GM21515 (cell line): Measurements from ENCODE around the gene NCAPH2.
"Not testable (repeated sequence)": the region's sequence is repeated elsewhere in the genome, so short reads cannot be mapped to it uniquely, and the experiment has no call there.

Experiments
- ATAC-seq: cut with Tn5 transposase; IDR thresholded peaks from one replicate; pipeline ENCODE4 v1.9.1; 2021; ENCODE audit not compliant: unreplicated experiment

NCAPH2 gene

DNA sequence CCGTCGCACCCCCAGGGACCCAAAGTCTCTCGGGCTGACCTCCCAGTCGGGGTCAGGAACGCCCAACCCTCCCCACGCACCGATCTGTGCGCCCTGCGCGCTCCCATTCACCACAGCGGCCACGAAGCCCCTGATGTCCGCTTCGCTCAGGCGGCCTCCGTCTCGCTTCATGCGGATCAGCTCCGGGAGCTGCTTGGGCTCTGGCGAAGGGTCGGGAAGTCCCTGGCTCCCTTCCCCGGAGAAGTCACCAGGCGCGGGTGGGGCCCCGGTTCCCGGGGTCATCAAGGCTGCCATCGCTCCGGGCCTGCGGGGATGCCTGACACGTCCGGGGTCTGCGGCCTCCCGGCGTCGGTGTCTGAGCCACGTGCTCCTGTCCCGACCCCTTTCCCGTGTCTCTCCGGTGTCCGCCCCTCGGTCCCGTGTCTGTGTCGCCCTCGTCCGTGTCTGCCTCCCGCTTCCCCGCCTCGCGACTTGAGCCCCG lies 21.4 kb downstream of the NCAPH2 start:
- no peak for ATAC-seq

DNA sequence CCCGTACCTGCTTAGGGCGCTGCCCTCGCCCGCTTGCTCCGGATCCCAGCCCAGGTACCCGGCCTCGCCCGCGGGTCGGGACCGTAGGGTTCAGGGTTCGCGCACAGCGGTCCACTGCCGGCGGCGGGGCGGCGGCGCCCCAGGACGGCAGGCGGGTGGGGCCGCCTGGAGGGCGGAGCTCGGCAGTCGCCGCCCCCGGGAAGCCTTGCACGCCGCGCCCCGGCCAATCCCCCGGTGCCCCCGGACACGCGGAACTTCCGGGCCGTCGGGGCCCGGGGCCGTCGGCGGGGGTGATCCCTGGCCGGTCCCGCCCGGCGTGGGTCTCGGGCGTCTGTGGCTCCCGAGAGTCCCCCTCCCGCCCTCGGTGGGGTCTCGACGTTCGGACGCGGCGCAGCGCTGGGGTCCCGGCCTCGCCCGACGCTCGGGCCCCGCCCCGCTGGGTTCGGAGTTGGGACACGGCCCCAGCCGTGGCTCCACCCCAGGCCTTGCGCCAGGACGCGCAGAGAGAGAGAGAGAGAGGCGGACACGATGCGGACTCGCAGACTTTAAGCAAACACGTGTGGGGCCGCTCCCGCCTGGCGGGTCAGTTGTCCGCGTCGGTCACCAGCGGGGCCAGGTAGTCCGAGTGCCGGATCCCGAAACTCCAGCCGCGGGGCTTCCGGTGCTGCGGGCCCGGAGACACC lies 22.0 kb downstream of the NCAPH2 start, which contains the start of gene TYMP:
TYMP (minus strand) TSS at position 116 of the 683 bp plus-strand sequence. CDS start 303 bp downstream, outside the sequence.
- ATAC-seq, result peak; percentile 20

DNA sequence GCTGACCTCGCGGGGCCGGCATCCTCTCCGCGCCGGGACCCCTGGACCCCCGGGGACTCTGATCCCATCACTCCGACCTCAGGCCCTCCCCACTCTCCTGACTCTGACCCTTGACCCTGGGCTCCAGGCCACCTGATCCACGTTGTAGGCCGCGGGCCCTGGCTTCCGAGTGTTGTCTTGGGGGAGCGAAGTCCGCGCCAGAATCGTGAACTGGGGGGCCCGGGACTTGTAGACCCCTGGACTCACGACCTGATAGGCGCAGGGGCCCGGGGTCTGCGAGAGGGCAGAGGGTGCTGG lies 22.5 kb downstream of the NCAPH2 start:
- no peak for ATAC-seq

DNA sequence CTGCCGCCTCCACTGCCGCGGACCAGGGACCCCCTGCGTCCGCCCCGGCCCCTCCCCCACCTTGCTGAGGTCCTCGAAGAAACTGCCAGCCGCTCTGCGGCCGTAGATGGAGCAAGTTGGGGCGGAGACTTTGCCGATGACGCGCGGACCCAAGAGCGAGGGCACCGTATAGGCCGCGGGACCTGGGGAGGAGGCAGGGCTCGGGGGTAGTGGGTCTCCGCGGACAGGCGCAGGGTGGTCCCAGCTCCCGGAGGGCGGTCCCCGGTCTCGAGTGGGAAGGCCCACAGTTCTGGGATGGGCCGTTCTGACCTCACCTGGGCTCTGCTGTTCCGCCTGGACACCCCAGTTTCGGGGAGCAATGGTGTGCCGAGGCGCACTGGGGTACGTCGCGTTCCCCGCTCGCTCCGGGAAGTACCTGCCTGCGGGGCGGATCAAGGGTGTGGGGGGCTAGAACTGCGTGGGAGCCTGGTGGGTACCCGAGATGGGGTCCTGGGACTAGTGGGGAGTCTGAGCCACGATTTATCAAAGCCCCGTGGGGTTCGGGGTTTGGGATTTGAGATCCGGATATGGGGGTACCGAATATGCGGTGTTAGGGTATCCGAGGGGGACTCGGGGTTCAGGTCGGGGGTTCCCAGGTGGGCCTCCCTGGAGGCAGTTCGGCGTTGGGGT lies 23.0 kb downstream of the NCAPH2 start:
- no peak for ATAC-seq

DNA sequence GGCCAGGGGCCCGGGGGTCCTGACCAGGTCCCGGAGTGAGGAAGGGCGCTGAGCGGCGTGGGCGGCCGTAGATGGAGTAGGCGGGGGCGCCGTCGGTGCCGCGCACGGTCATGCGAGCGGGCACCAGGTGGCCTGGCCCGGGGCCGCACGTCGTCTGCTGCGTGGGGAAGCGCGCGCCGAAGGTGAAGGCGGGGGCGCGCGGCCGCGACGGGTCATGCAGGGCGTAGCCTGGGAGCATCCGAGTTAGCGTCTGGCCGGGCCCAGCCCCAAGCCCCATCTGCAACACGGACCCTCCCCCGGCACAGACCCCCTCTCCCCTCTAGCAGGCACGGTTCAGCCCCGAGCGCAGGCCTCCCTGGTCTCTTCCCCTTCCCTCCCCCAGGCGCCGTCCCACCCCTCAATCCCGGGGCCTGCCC lies 23.5 kb downstream of the NCAPH2 start:
- ATAC-seq, result no peak

DNA sequence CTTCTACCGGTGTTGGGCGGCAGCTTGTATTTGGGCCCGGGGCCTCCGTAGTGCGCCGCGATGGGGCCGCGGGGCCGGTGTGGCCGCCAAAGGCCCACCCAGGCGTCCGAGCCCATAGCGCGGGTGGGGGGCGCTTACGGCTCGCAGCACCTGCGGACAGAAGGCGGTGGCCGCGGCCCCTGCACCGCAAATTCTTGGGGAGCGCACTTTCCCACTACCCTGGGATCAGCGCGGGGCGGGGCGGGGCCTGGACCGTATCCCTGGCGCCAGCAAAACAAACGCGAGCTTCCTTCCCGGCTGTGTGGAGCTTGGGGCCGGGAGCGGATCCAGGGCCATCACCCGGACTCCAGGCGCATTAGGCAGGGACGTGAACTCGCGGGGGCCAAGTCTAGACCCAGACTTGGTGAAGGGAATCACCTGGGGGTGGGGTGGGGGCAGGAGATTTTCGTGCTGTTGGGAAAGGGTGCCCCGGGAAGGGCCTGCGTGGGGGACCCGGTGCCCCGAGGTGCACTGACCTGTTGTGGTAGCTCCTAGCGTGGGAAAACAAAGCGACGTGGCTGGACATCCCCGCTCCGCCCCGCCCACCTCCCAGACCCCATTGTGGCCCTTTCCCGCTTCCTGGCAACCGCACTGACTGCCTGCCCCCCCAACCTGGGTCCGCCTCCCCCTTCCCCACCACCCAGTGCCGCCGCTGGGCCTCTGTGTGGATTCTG lies 24.1 kb downstream of the NCAPH2 start:
- no peak for ATAC-seq

DNA sequence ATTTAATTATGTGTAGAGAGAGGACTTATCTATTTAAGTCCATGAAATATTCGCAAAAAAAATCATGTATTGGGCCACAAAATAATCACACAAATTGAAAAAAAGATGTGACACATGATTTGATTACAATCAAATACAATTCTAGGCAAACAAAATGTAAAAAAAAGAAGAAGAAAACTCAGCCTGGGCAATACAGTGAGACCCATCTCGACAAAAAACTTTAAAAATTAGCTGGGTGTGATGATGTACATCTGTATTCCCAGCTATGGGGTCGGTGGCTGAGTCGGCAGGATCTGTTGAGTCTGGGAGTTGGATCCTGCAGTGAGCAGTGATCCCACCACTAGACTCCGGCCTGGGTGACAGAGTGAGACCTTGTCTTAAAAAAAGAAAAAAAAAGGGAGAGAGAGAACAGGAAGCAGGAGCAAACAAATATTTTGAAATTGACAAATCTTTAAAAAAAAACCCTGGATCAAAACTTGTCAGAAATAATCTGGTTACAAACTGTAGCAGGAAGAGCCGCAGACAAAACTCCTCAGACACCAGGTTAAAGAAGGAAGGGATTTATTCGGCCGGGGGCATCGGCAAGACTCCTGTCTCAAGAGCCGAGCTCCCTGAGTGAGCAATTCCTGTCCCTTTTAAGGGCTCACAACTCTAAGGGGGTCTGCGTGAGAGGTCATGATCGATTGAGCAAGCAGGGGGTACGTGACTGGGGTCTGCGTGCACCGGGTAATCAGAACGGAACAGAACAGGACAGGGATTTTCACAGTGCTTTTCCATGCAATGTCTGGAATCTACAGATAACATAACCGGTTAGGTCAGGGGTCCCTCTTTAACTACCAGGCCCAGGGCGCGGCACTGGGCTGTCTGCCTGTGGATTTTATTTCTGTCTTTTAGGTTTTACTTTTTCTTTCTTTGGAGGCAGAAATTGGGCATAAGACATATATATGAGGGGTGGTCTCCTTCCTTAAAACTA lies 25.1 kb downstream of the NCAPH2 start:
- no peak for ATAC-seq

DNA sequence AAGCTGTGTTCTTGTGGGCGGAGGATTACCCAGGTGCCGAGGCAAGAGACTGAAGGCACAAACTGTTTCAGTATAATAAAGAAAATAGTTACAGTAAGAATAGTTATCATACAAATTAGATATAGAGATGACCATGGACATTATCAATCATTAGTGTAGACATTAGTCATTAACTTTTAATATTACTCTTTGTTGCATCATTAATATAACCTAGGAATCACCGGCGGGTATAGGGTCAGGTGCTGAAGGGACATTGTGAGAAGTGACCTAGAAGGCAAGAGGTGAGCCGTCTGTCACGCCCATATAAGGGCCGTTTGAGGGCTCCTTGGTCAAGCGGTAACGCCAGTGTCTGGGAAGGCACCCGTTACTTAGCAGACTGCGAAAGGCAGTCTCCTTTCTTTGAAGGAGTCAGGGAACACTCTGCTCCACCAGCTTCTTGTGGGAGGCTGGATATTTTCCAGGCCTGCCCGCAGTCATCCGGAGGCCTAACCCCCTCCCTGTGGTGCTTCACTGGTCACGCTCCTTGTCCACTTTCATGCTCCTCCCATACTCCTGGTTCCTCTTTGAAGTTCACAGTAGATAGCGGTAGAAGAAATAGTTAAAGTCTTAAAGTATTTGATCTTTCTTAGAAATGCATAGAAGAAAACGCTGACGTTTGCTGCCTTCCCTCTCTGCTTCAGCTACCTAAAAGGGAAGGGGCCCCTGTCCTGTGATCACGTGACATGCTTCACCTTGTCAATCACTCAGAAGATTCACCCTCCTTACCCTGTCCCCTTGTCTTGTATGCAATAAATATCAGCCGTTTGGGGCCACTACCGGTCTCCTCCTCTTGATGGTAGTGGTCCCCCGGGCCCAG lies 26.1 kb downstream of the NCAPH2 start:
- not testable (repeated sequence) for ATAC-seq

DNA sequence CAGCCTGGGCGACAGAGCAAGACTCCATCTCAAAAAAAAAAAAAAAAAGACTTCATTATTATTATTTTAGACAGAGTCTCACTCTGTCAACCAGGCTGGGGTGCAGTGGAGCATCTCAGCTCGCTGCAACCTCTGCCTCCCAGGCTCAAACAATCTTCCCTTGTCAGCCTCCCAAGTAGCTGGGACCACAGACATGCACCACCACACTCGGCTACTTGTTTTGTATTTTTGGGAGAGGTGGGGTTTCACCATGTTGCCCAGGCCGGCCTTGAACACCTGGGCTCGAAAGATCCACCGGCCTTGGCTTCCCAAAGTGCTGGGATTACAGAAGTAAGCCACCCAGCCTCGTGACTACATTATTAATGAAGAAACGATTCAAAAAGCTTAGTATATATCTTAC lies 27.1 kb downstream of the NCAPH2 start:
- ATAC-seq, result no peak

DNA sequence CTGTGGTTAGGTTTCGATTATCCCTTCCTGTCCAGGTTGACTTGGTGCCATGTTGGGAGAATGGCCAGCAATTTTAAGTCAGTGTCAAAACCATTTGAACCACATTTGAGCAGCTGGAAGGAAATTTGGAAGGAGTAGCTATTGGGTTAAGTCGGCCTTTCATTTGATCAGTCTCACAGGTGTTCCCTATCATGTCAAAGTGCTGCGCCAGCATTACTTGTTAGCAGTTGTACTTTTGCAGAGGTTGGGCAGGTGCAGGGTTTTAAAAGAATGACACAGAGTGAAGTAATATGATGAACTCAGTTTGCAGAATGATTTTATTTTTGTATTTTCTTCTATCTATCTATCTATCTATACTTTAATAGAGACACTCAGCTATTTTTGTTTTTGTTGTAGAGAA lies 28.2 kb downstream of the NCAPH2 start:
- ATAC-seq, result no peak

DNA sequence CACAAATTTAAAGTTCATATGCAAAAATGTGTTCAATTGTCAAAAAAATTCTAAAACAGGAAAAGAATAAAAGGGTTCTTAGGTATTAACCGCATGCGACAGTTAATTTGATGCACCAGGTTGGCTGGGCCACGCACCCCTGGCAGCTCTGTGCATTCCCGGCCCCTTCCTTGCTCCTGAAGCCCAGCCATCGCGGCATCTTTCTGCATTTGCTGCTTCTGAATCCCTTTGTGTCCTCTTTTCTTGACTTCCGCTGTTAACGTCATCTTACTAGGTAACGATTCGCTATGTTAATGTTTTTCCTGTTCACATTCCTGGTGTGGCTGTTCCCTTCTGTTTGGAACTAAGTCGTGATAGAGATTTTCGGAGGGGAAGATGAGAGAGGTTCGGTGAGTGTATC lies 29.7 kb downstream of the NCAPH2 start:
- ATAC-seq, result no peak

DNA sequence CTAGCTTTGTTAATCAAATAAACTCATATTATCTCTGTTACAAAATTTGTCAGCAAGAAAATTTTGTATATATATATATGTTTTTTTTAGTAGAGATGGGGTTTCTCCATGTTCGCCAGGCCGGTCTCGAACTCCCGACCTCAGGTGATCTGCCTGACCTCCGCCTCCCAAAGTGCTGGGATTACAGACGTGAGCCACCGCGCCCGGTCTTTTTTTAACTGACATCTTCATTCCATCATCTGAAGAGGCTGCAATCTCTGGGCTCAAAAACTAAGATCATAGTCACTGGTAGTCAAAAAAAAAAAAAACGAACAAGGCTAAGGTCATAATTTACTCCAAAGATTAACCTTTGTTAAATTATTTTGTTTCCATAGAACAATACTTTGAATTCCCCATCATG lies 32.4 kb downstream of the NCAPH2 start:
- no peak for ATAC-seq

DNA sequence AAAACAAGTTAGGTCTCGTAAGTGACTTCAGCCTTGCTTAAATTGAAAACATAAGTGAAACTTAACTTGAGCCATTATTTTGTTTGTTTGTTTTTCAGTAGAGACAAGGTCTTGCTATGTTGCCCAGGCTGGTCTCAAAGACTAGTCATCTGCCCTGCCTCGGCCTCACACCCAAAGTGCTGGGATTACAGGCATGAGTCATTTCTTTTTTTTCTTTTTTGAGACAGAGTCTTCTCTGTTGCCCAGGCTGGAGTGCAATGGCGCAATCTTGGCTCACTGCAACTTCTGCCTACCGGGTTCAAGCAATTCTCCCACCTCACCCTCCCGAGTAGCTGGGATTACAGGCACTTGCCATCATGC lies 33.6 kb downstream of the NCAPH2 start:
- ATAC-seq, result not testable (repeated sequence)

DNA sequence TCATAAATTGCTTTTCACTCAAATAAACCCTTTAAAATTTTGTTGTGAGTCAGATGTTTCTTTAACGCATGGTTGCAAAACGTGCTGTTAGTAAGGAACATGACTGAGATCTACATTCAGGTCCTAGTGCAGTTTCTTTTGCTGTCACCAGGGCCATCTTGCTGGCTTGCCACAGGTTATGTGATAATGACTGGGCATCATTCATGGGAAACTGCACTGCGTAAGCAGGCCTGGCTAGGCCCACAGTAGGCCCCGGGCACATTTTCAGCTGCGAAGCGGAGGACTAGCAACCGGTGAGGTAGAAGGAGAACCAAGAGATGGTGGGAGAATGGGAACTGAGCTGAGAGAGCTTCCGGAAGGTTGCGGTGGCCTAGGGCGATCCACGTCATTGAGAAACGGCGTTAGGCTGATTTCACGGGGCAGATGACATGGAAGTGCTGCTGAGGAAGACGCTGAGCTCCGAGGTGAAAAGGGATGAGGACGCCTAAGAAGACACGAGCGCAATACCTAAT lies 34.4 kb downstream of the NCAPH2 start:
- no peak for ATAC-seq

DNA sequence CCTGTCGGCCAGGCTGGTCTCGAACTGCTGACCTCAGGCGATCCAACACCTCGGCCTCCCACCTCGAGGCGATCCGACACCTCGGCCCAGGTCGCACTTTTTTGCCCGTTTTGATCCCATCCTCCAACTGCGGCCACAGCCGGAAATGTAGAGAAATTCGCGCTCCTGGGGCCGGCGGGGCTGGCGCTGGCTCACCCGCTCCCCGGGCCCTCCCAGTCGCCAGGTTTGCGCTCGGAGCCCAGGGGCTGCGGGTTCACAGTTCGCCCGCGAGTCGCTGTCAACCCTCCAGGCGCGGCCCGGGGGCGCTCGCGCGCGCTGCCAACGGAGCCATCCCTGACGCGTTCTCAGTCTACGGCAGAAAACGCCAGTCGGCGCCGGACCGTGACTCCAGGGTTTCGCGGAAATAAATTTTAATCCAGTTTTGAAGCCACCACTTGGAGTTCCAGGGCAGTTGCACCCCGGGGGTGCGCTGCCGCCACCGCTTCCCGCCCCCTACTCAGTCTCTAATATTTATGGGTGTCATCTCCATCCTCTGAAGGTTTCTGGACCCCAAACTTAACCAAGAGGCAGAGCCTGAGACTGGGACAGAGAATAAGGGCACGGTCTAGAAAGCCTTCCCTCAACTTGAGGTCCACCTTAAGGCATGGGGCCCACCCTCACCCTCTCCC lies 36.2 kb downstream of the NCAPH2 start:
- no peak for ATAC-seq

DNA sequence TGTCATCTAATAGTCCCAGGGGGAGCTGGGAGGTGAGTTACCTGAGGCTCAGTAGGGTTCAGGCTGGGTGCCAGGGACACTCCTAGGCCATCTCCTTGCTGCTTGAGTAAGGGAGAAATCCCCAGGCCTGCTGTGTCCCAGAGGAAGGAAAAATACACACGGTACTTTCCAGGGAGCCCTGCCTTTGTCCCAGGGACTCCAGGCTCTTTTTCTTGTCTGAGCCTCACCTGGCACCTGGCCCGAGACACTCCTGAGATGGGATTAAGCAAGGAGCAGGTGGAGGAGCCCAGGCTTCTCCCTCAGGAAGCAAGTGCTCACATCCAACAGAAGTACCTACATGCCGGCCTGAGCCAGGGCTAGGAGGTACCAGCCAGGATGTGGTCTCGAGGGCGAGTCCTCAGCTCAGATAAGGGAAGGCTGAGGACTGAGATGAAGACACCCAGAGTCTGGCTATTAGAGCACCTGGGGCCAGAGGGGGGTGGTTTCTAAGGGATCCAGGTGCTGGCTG lies 36.8 kb downstream of the NCAPH2 start:
- ATAC-seq, result no peak

DNA sequence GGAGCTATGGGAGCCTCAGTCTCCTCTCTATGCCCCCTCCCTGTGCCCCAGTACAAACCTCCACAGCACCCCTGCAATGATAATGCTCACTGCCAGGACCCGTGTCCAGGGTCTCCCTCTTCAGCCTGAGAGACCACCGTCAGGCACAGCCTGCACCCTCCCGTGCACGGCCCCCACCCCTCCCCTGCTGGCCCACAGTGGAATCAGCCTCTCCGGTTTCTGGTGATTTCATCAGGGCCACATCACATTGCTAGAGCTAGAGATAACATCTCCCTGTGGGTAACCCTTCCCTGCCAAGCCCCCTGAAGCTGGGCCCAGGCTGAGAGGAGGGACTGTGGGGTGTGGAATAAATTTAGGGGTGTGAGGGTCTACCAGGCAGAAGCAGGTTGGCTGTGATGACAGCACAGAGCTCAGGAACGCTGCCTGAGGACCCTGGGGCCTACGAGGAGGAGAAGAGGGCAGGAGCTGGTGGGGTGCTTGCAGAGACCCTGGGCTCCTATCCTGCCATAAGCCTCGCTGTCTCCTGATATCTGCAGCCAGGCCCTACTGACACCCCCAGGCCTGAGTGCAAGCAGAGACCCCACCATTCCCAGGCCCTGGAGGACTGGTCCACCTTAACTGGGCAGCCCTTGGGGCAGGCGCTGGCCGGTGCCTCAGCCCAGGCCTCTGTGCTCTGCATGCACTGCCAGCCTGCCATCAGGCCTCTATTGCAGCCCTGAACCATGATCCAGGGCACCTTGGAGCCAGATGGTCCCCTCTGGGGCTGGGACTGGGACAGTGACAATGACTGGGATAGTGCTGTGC lies 37.7 kb downstream of the NCAPH2 start, which contains the start of gene KLHDC7B:
KLHDC7B (plus strand) TSS at position 378 of the 804 bp plus-strand sequence; CDS start at position 723, 345 bp downstream.
- ATAC-seq, result no peak
